B cell (primary cell): Measurements from ENCODE around the gene MED20. TPM values are rescaled to one million over a fixed set of nuclear protein-coding genes. Genes with fewer than 3 reads are reported as not detected.

Experiments used
- ATAC-seq: fragments of 200-7000 bp; cut with Tn5 transposase; one replicate; pipeline ENCODE4 v1.10.0; 2021; ENCODE audit warnings: low read depth, mild to moderate bottlenecking, moderate number of reproducible peaks, moderate library complexity
- CTCF ChIA-PET: fragments of 350-600 bp; sonication (Branson Sonifier 250); formaldehyde crosslinking; loops from one replicate; lab custom pipeline; 2021; ENCODE audit warnings: antibody characterized with exemption, inconsistent platforms; lab: Charles Lee
- POLR2A ChIA-PET: fragments of 350-600 bp; sonication (Branson Sonifier 250); formaldehyde crosslinking; loops from one replicate; lab custom pipeline; 2021; ENCODE audit warnings: antibody characterized with exemption; lab: Charles Lee
- DNase-seq: peaks from one replicate; pipeline ENCODE4 v3.0.0; 2013
- H2AFZ ChIP-seq: 2 replicates; pipeline ENCODE4 v1.6.1; 2012; ENCODE audit warnings: mild to moderate bottlenecking, low read depth, low read length; ENCODE audit not compliant: insufficient read depth, poor library complexity, severe bottlenecking
- H3K27ac ChIP-seq, 2 donors: 1 replicate in 1 of 2; 2 replicates in 1 of 2; pipeline ENCODE4 v1.5.1; 2012 to 2013; ENCODE audit warnings: low read length in 2 of 2, mild to moderate bottlenecking in 2 of 2, moderate library complexity in 1 of 2
- H3K27me3 ChIP-seq, 4 experiments: fragments of 200-600 bp in 1 of 4; sonication (generic) in 1 of 4; replicated peaks in 1 of 4; 1 replicate in 2 of 4; 2 replicates in 2 of 4; pipeline versions ENCODE4 v1.6.1 to v1.7.0; 2013 to 2016; ENCODE audit warnings: low read length in 3 of 4, mild to moderate bottlenecking in 2 of 4, mixed read lengths in 1 of 4, moderate library complexity in 1 of 4; ENCODE audit not compliant: insufficient read depth in 4 of 4, control insufficient read depth in 3 of 4; ENCODE audit errors: control extremely low read depth in 1 of 4
- H3K36me3 ChIP-seq, 2 experiments: replicated peaks in 1 of 2; 1 replicate in 1 of 2; 2 replicates in 1 of 2; pipeline versions ENCODE4 v1.6.1 to v1.7.1; 2013; ENCODE audit warnings: low read length in 1 of 2; ENCODE audit not compliant: insufficient read depth in 2 of 2, control insufficient read depth in 1 of 2; ENCODE audit errors: control extremely low read depth in 1 of 2, extremely low read depth in 1 of 2
- H3K4me1 ChIP-seq, 2 donors: fragments of 200-600 bp in 1 of 2; sonication (generic) in 1 of 2; 1 replicate in 1 of 2; 2 replicates in 1 of 2; pipeline versions ENCODE4 v1.5.1 to v1.6.1; 2013 to 2017; ENCODE audit warnings: low read length in 2 of 2; ENCODE audit not compliant: control insufficient read depth in 2 of 2, insufficient read depth in 2 of 2
- H3K4me2 ChIP-seq: replicated peaks from 2 replicates; pipeline ENCODE3; 2012; ENCODE audit warnings: mild to moderate bottlenecking, low read depth, low read length; ENCODE audit not compliant: poor library complexity, severe bottlenecking
- H3K4me3 ChIP-seq, 5 experiments: fragments of 200-600 bp in 1 of 5; sonication (generic) in 1 of 5; 1 replicate in 3 of 5; 2 replicates in 2 of 5; pipeline versions ENCODE4 v1.5.1 to v1.7.0; 2011 to 2016; ENCODE audit warnings: low read length in 4 of 5, mild to moderate bottlenecking in 4 of 5, low read depth in 2 of 5, control low read depth in 1 of 5, moderate library complexity in 1 of 5; ENCODE audit not compliant: insufficient read depth in 1 of 5; ENCODE audit errors: control extremely low read depth in 1 of 5, extremely low read depth in 1 of 5
- H3K79me2 ChIP-seq: fragments of 200-600 bp; sonication (generic); one replicate; pipeline ENCODE4 v1.6.0; 2016; ENCODE audit warnings: low read length; ENCODE audit not compliant: control insufficient read depth, insufficient read depth
- H3K9ac ChIP-seq: fragments of 200-600 bp; sonication (generic); 2 replicates; pipeline ENCODE4 v1.6.1; 2017; ENCODE audit warnings: mild to moderate bottlenecking, low read length, moderate library complexity
- H3K9me3 ChIP-seq, 3 donors: one replicate each; pipeline versions ENCODE4 v1.6.1 to v1.7.1; 2013; ENCODE audit warnings: low read length in 2 of 3; ENCODE audit not compliant: control insufficient read depth in 2 of 3, insufficient read depth in 1 of 3; ENCODE audit errors: control extremely low read depth in 1 of 3
- H4K20me1 ChIP-seq: 2 replicates; pipeline ENCODE4 v1.6.0; 2012; ENCODE audit warnings: mild to moderate bottlenecking, low read length; ENCODE audit not compliant: insufficient read depth, control insufficient read depth, poor library complexity, severe bottlenecking
- H3K27ac Mint-ChIP-seq: one replicate; pipeline ENCODE4 v1.8.0; 2021; ENCODE audit warnings: mixed read lengths
- H3K27me3 Mint-ChIP-seq: one replicate; pipeline ENCODE4 v1.8.0; 2021; ENCODE audit warnings: mixed read lengths
- H3K4me1 Mint-ChIP-seq: one replicate; pipeline ENCODE4 v1.8.0; 2021; ENCODE audit warnings: mixed read lengths
- H3K4me3 Mint-ChIP-seq: one replicate; pipeline ENCODE4 v1.8.0; 2021; ENCODE audit warnings: mixed read lengths
- H3K9me3 Mint-ChIP-seq: one replicate; pipeline ENCODE4 v1.8.0; 2022; ENCODE audit warnings: mixed read lengths; ENCODE audit not compliant: insufficient read depth
- CTCF ChIP-seq: fragments of 200-600 bp; IDR thresholded peaks from one replicate; pipeline ENCODE4 v1.8.0; 2022; ENCODE audit warnings: antibody characterized with exemption, mild to moderate bottlenecking
- EZH2 ChIP-seq: IDR thresholded peaks from 2 replicates; pipeline ENCODE4 v1.6.1; 2012; ENCODE audit warnings: borderline replicate concordance, low read depth, mild to moderate bottlenecking, moderate library complexity, low read length; ENCODE audit not compliant: insufficient read depth, poor library complexity, severe bottlenecking
- WGBS: methylation state at CpG from one replicate; pipeline ENCODE4 v1.1.5; 2013; ENCODE audit warnings: missing lambda C conversion rate; ENCODE audit not compliant: insufficient coverage; 5-methylcytosine and 5-hydroxymethylcytosine counted together
- intact Hi-C: fragments of 100-400 bp; cut with micrococcal nuclease; formaldehyde crosslinking; loops from one replicate; pipeline ENCODE4 v1.10.0; 2022
- polyA plus RNA-seq: library from polyadenylated mRNA; depleted of rRNA; stranded (reverse); fragments of >200 nt; gene quantifications from 2 replicates; pipeline ENCODE4 v1.2.3, GENCODE V29; 2012
- total RNA-seq, 2 donors: library from RNA; stranded (reverse); fragments of 120-200 nt in 1 of 2; gene quantifications; 1 replicate in 1 of 2; 2 replicates in 1 of 2; pipeline versions ENCODE4 v1.2.3 to v1.2.4, GENCODE V29; 2013 to 2022

Gene MED20
- total and polyA plus RNA-seq, 2 donors (not counting 1 experiment from before 2014, with no cell fraction given), result 4.6 to 18.2 TPM

GRCh38 chr6:41970436-41970846 lies 49.5 kb upstream of the MED20 start:
- H3K4me1 ChIP-seq, result peaks cover 21 to 30% of the 10 kb centered on the region in 2 donors
- no CpG with 5 or more reads among the region's 4 CpGs for WGBS
- POLR2A ChIA-PET, result no interaction called here

More at GRCh38 chr6:41970436-41970846, 49.5 kb upstream of the MED20 start:
- Histone ChIP-seq H3K4me2 (no peak overlapping the region), H3K9ac (no peak overlapping the region), H2AFZ (no peak overlapping the region), H3K27me3 (no peaks in the 10 kb centered on the region), H3K79me2 (peaks cover 95% of the 10 kb centered on the region), H3K36me3 (peaks cover 0 to 20% of the 10 kb centered on the region in 2 experiments), H3K9me3 (no peaks in the 10 kb centered on the region), H3K27ac (no peak overlapping the region), H3K4me3 (no peak overlapping the region), H4K20me1 (peaks cover 95% of the 10 kb centered on the region)
- CTCF ChIA-PET, result no interaction called here
- intact Hi-C loops, result no loop called here
- ATAC-seq (no peak), DNase-seq (no peak)
- no peak for TF ChIP-seq EZH2
- TF ChIP-seq CTCF, result no peak
- H3K27ac Mint-ChIP-seq, result peak overlapping the region; percentile 75
- no peaks in the 10 kb centered on the region for H3K9me3 Mint-ChIP-seq
- H3K4me1 Mint-ChIP-seq, result peaks cover 41% of the 10 kb centered on the region
- no peaks in the 10 kb centered on the region for H3K27me3 Mint-ChIP-seq
- no peak overlapping the region for H3K4me3 Mint-ChIP-seq
